IMR-90 (cell line): Measurements from ENCODE around the gene RAD51B. TPM values are rescaled to one million over a fixed set of nuclear protein-coding genes. Genes with fewer than 3 reads are reported as not detected.

ENCODE experiments used
- ATAC-seq: fragments of 200-7000 bp; cut with Tn5 transposase; 2 replicates; pipeline ENCODE4 v1.9.1; 2020; ENCODE audit warnings: low read depth, mild to moderate bottlenecking, moderate library complexity
- BruUV-seq: library from RNA; stranded (reverse); fragments of 400-500 nt; replicated peaks from 2 replicates; lab custom pipeline; 2021; lab: Mats Ljungman, UMichigan
- CTCF ChIA-PET: fragments of 300-600 bp; formaldehyde crosslinking; extraction: SDS; loops from one replicate; lab custom pipeline; 2021; ENCODE audit warnings: antibody characterized with exemption; lab: Yijun Ruan, JAX
- POLR2A ChIA-PET: fragments of 300-600 bp; sonication (Branson Sonifier 250); formaldehyde crosslinking; loops from one replicate; lab custom pipeline; 2022; ENCODE audit warnings: antibody characterized with exemption; ENCODE audit not compliant: unreplicated experiment; lab: Charles Lee
- DNase-seq: peaks from one replicate; pipeline ENCODE4 v3.0.0; 2013
- H2AFZ ChIP-seq: replicated peaks from 2 replicates; pipeline ENCODE3; 2013; ENCODE audit warnings: low read length, mild to moderate bottlenecking; ENCODE audit not compliant: poor library complexity
- H2AK5ac ChIP-seq: 2 replicates; pipeline ENCODE4 v1.6.1; 2013; ENCODE audit warnings: low read depth, low read length, inconsistent platforms
- H2AK9ac ChIP-seq: replicated peaks from 2 replicates; pipeline ENCODE3; 2013; ENCODE audit warnings: mild to moderate bottlenecking, low read depth, low read length, moderate library complexity; ENCODE audit not compliant: poor library complexity
- H2BK120ac ChIP-seq: 2 replicates; pipeline ENCODE4 v1.6.1; 2013; ENCODE audit warnings: low read depth, low read length, inconsistent platforms
- H2BK15ac ChIP-seq: 3 replicates; pipeline ENCODE4 v1.6.1; 2013; ENCODE audit warnings: low read depth, low read length, inconsistent platforms
- H2BK20ac ChIP-seq: 2 replicates; pipeline ENCODE4 v1.6.1; 2013; ENCODE audit warnings: low read depth, mild to moderate bottlenecking, inconsistent platforms, low read length, moderate library complexity
- H2BK5ac ChIP-seq: 2 replicates; pipeline ENCODE4 v1.6.1; 2013; ENCODE audit warnings: mild to moderate bottlenecking, low read depth, low read length, inconsistent platforms; ENCODE audit not compliant: poor library complexity, severe bottlenecking
- H3K14ac ChIP-seq: replicated peaks from 2 replicates; pipeline ENCODE4 v1.6.1; 2013; ENCODE audit warnings: low read depth, low read length, inconsistent platforms
- H3K18ac ChIP-seq: 2 replicates; pipeline ENCODE4 v1.6.1; 2013; ENCODE audit warnings: low read depth, low read length, control low read depth
- H3K23ac ChIP-seq: 2 replicates; pipeline ENCODE4 v1.6.1; 2013; ENCODE audit warnings: low read depth, low read length, inconsistent platforms
- H3K27ac ChIP-seq: 2 replicates; pipeline ENCODE4 v1.5.1; 2013; ENCODE audit warnings: mild to moderate bottlenecking, control low read depth, low read length; ENCODE audit not compliant: insufficient read depth
- H3K27me3 ChIP-seq: 2 replicates; pipeline ENCODE4 v1.6.1; 2013; ENCODE audit warnings: low read length; ENCODE audit not compliant: control insufficient read depth, insufficient read depth
- H3K36me3 ChIP-seq: 2 replicates; pipeline ENCODE4 v1.6.1; 2013; ENCODE audit warnings: low read length, mixed read lengths; ENCODE audit not compliant: control insufficient read depth, insufficient read depth
- H3K4ac ChIP-seq: 2 replicates; pipeline ENCODE4 v1.6.1; 2013; ENCODE audit warnings: low read depth, low read length, inconsistent platforms
- H3K4me1 ChIP-seq: 2 replicates; pipeline ENCODE4 v1.6.1; 2013; ENCODE audit warnings: low read length, mixed read lengths; ENCODE audit not compliant: control insufficient read depth, insufficient read depth
- H3K4me2 ChIP-seq: 2 replicates; pipeline ENCODE4 v1.6.1; 2013; ENCODE audit warnings: low read depth, mild to moderate bottlenecking, control low read depth, low read length, moderate library complexity
- H3K4me3 ChIP-seq: 2 replicates; pipeline ENCODE4 v1.5.1; 2013; ENCODE audit warnings: low read depth, mild to moderate bottlenecking, control low read depth, low read length, moderate library complexity; ENCODE audit not compliant: insufficient read depth
- H3K56ac ChIP-seq: 2 replicates; pipeline ENCODE4 v1.6.1; 2013; ENCODE audit warnings: low read length, inconsistent platforms; ENCODE audit not compliant: insufficient read depth; ENCODE audit errors: extremely low read depth
- H3K79me1 ChIP-seq, 2 experiments: 2 replicates each; pipeline ENCODE4 v1.6.1; 2013; ENCODE audit warnings: low read length in 2 of 2, inconsistent platforms in 1 of 2, low read depth in 1 of 2
- H3K9ac ChIP-seq: 2 replicates; pipeline ENCODE4 v1.6.1; 2013; ENCODE audit warnings: low read depth, low read length, control low read depth
- H3K9me1 ChIP-seq: 2 replicates; pipeline ENCODE4 v1.6.1; 2013; ENCODE audit warnings: low read length, inconsistent platforms; ENCODE audit not compliant: insufficient read depth
- H3K9me3 ChIP-seq: 2 replicates; pipeline ENCODE4 v1.6.1; 2013; ENCODE audit warnings: low read length; ENCODE audit not compliant: control insufficient read depth, insufficient read depth
- H4K20me1 ChIP-seq: 2 replicates; pipeline ENCODE4 v1.6.1; 2013; ENCODE audit warnings: low read length, inconsistent platforms; ENCODE audit not compliant: insufficient read depth
- H4K5ac ChIP-seq: 2 replicates; pipeline ENCODE4 v1.6.1; 2013; ENCODE audit warnings: mild to moderate bottlenecking, low read depth, low read length, control low read depth
- H4K8ac ChIP-seq, 2 experiments: 2 replicates each; pipeline ENCODE4 v1.6.1; 2013; ENCODE audit warnings: low read depth in 2 of 2, low read length in 2 of 2, control low read depth in 1 of 2, inconsistent platforms in 1 of 2
- H4K91ac ChIP-seq: 2 replicates; pipeline ENCODE4 v1.6.1; 2013; ENCODE audit warnings: low read depth, low read length, inconsistent platforms; ENCODE audit not compliant: insufficient read depth
- POLR2A ChIP-seq: IDR thresholded peaks from 2 replicates; pipeline ENCODE4 v1.6.1; 2012; ENCODE audit warnings: mild to moderate bottlenecking, low read depth, low read length
- RCOR1 ChIP-seq: IDR thresholded peaks from 2 replicates; pipeline ENCODE4 v1.6.1; 2012; ENCODE audit warnings: mild to moderate bottlenecking, low read length, improper control_type of control experiment; ENCODE audit not compliant: insufficient replicate concordance
- WGBS, 2 experiments: methylation state at CpG; one replicate each; pipeline versions ENCODE4 v1.1.5 to v1.1.7; 2013; ENCODE audit warnings: missing lambda C conversion rate in 2 of 2; ENCODE audit not compliant: insufficient read length in 1 of 2; ENCODE audit errors: extremely low coverage in 2 of 2; 5-methylcytosine and 5-hydroxymethylcytosine counted together
- dilution Hi-C: fragments of 300-500 bp; cut with HindIII; formaldehyde crosslinking; loops from one replicate; pipeline ENCODE4 v1.14.3; 2018; ENCODE audit warnings: low sequenced_read_pairs; ENCODE audit not compliant: unreplicated experiment
- in situ Hi-C: fragments of 300-500 bp; cut with MboI; formaldehyde crosslinking; loops from 3 replicates; pipeline ENCODE4 v1.14.3; 2019; ENCODE audit warnings: low sequenced_read_pairs, inconsistent platforms, mixed read lengths
- intact Hi-C: fragments of 100-400 bp; cut with micrococcal nuclease; formaldehyde crosslinking; loops from 2 replicates; pipeline ENCODE4 v1.10.0; 2022
- polyA plus RNA-seq, 3 experiments: library from polyadenylated mRNA; depleted of rRNA; stranded (reverse); fragments of >200 nt; gene quantifications; 2 replicates each; pipeline ENCODE4 v1.2.3, GENCODE V29; 2012; ENCODE audit warnings: low replicate concordance in 1 of 3
- total RNA-seq: library from RNA; depleted of rRNA; stranded (reverse); fragments of >200 nt; gene quantifications from 2 replicates; pipeline ENCODE4 v1.2.3, GENCODE V29; 2012
- TF ChIP-seq, protein P1 (sequence below): conservative IDR thresholded peaks from 2 replicates; pipeline ENCODE4 v1.5.1; 2012; ENCODE audit warnings: mild to moderate bottlenecking, low read depth, low read length, improper control_type of control experiment

RAD51B gene
- total and polyA plus RNA-seq, 2 of the 4 experiments (the other 2 are of a cell fraction), result 5.1 to 18.8 TPM

DNA sequence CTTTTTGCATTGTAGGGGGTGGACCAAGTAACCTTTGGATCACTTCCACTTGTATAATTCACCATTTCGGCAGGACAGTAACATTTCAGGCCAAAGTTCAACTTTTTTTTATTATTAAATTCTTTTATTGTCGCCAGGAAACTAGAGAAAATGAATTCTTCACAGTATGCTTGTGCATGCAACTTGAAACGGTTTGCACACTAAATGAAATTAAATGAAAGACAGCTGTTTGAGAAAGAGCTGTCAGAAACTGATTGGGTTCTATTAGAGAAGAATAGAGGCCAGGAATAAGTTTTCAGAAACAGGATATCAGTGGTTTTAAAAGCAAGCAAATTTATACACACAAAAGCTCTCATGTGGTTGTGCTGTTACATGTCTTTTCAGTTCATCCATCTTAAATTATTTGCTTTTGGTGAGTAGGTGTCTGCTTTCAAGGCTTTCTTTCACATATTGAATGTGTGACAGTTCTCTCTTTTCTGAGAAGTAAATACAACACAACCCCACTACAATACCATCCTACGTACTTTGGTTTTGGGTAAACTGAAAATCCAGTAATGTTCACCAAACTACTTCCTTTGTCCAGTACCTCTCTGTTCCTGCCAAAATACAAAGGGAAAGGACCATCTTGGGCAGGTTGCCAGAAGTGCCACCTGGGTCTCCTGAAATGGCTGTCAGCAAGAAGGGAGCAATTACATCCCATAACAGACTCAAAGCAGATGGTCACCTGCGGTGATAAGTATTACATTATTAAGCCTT lies 291.7 kb downstream of the RAD51B start (continued):
- TF ChIP-seq POLR2A, result no peak

DNA sequence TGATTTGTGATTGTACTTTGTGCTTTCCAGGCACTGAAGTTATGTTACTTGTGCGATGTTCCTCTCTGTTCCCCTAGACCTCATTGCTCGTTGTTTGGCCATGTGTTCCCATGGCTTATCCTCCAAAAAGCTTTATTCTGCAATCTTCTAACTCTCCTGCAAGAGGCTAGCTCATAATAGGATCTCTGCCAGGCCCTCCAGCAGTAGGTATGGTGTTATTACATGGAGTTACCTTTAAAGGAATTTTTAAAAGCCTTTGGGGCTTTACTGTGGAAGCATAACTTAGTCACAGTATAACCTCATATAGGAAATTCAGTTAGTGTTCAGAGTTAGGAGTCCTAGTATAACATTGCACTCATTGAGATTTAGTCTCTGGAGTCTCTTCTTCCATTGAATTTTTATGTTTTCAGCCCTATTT lies 292.3 kb downstream of the RAD51B start:
- no peak for DNase-seq
- no peak overlapping the region for H3K9ac ChIP-seq
- WGBS, 2 experiments, result no CpG with 5 or more reads among the region's 2 CpGs
- BruUV-seq, result no TSS peak
- CTCF ChIA-PET, result no interaction called here
- H3K36me3 ChIP-seq, result no peaks in the 10 kb centered on the region
- POLR2A ChIA-PET, result no interaction called here
- no peak overlapping the region for H3K14ac ChIP-seq
- H3K4ac ChIP-seq, result no peak overlapping the region
- H3K56ac ChIP-seq, result no peak overlapping the region
- no peak overlapping the region for H4K8ac ChIP-seq
- H3K4me3 ChIP-seq, result no peak overlapping the region
- intact Hi-C loops, result no loop called here
- no peak overlapping the region for H4K5ac ChIP-seq
- no peak overlapping the region for H3K18ac ChIP-seq
- TF ChIP-seq, protein P1, sequence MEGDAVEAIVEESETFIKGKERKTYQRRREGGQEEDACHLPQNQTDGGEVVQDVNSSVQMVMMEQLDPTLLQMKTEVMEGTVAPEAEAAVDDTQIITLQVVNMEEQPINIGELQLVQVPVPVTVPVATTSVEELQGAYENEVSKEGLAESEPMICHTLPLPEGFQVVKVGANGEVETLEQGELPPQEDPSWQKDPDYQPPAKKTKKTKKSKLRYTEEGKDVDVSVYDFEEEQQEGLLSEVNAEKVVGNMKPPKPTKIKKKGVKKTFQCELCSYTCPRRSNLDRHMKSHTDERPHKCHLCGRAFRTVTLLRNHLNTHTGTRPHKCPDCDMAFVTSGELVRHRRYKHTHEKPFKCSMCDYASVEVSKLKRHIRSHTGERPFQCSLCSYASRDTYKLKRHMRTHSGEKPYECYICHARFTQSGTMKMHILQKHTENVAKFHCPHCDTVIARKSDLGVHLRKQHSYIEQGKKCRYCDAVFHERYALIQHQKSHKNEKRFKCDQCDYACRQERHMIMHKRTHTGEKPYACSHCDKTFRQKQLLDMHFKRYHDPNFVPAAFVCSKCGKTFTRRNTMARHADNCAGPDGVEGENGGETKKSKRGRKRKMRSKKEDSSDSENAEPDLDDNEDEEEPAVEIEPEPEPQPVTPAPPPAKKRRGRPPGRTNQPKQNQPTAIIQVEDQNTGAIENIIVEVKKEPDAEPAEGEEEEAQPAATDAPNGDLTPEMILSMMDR, result no peak
- TF ChIP-seq RCOR1, result no peak
- no peaks in the 10 kb centered on the region for H4K20me1 ChIP-seq
- no peaks in the 10 kb centered on the region for H3K79me1 ChIP-seq
- H2AFZ ChIP-seq, result no peak overlapping the region
- peaks cover 2% of the 10 kb centered on the region; the same call in 1 of the 2 replicates for H3K4me1 ChIP-seq
- H3K4me2 ChIP-seq, result no peak overlapping the region
- H2AK9ac ChIP-seq, result no peak overlapping the region
- H2BK20ac ChIP-seq, result no peak overlapping the region
- H3K9me1 ChIP-seq, result no peaks in the 10 kb centered on the region
- H3K27me3 ChIP-seq, result no peaks in the 10 kb centered on the region
- H3K9me3 ChIP-seq, result no peaks in the 10 kb centered on the region
- no peak overlapping the region for H2BK15ac ChIP-seq
- H3K27ac ChIP-seq, result no peak overlapping the region
- in situ Hi-C loops, result no loop called here
- no peak overlapping the region for H2BK120ac ChIP-seq
- no peak overlapping the region for H2AK5ac ChIP-seq
- H2BK5ac ChIP-seq, result no peak overlapping the region
- ATAC-seq, result no peak
- dilution Hi-C loops, result no loop called here
- H4K91ac ChIP-seq, result no peak overlapping the region
- no peak overlapping the region; the same call in 1 of the 2 replicates for H3K23ac ChIP-seq
